Natural killer cell (primary cell): ENCODE results near the gene FGGY. TPM values are rescaled to one million over a fixed set of nuclear protein-coding genes. Genes with fewer than 3 reads are reported as not detected.

Experiments used
- ATAC-seq, 3 donors: fragments of 150-1000 bp in 2 of 3; fragments of 200-7000 bp in 1 of 3; cut with Tn5 transposase; 1 replicate in 1 of 3; 2 replicates in 2 of 3; pipeline ENCODE4 v1.10.0; 2021; ENCODE audit warnings: mild to moderate bottlenecking in 2 of 3, moderate library complexity in 2 of 3
- DNase-seq, 2 donors: peaks; one replicate each; pipeline versions ENCODE4 v3.0.0 to v3.0.0-alpha.2; 2013 to 2021; ENCODE audit warnings: mixed read lengths in 1 of 2
- H3K27ac ChIP-seq: one replicate; pipeline ENCODE4 v1.5.1; 2013; ENCODE audit warnings: mild to moderate bottlenecking, low read length
- H3K27me3 ChIP-seq: one replicate; pipeline ENCODE4 v1.6.1; 2013; ENCODE audit warnings: low read length; ENCODE audit not compliant: control insufficient read depth, insufficient read depth
- H3K36me3 ChIP-seq: one replicate; pipeline ENCODE4 v1.6.1; 2013; ENCODE audit warnings: low read length; ENCODE audit not compliant: control insufficient read depth, insufficient read depth
- H3K4me1 ChIP-seq: one replicate; pipeline ENCODE4 v1.6.1; 2013; ENCODE audit warnings: low read length; ENCODE audit not compliant: control insufficient read depth, insufficient read depth
- H3K4me3 ChIP-seq: one replicate; pipeline ENCODE4 v1.5.1; 2013; ENCODE audit warnings: low read length
- H3K9me3 ChIP-seq: one replicate; pipeline ENCODE4 v1.6.1; 2013; ENCODE audit warnings: low read length; ENCODE audit not compliant: control insufficient read depth, insufficient read depth
- H3K27ac Mint-ChIP-seq, 2 donors: one replicate each; pipeline ENCODE4 v1.8.0; 2022; ENCODE audit warnings: mild to moderate bottlenecking in 2 of 2, mixed read lengths in 2 of 2, moderate library complexity in 1 of 2
- H3K27me3 Mint-ChIP-seq, 2 donors: one replicate each; pipeline ENCODE4 v1.8.0; 2022; ENCODE audit warnings: low read depth in 2 of 2, mixed read lengths in 2 of 2
- H3K36me3 Mint-ChIP-seq: one replicate; pipeline ENCODE4 v1.8.0; 2022; ENCODE audit warnings: mixed read lengths
- H3K4me1 Mint-ChIP-seq, 2 donors: one replicate each; pipeline ENCODE4 v1.8.0; 2022; ENCODE audit warnings: mixed read lengths in 2 of 2
- H3K4me3 Mint-ChIP-seq: one replicate; pipeline ENCODE4 v1.8.0; 2022; ENCODE audit warnings: mild to moderate bottlenecking, moderate library complexity, mixed read lengths
- H3K9me3 Mint-ChIP-seq, 2 donors: one replicate each; pipeline ENCODE4 v1.8.0; 2022; ENCODE audit warnings: mixed read lengths in 2 of 2
- WGBS: methylation state at CpG from one replicate; pipeline ENCODE4 v1.1.7; 2013; ENCODE audit warnings: missing lambda C conversion rate; ENCODE audit not compliant: insufficient coverage; 5-methylcytosine and 5-hydroxymethylcytosine counted together
- intact Hi-C: fragments of 100-400 bp; cut with micrococcal nuclease; formaldehyde crosslinking; loops from one replicate; pipeline ENCODE4 v1.14.2; 2022
- total RNA-seq, 4 donors: library from RNA; stranded (reverse); fragments of 120-200 nt in 1 of 4; gene quantifications; one replicate each; pipeline versions ENCODE4 v1.2.3 to v1.2.4, GENCODE V29; 2013 to 2022
- TF ChIP-seq, protein P1 (sequence below): fragments of 200-600 bp; IDR thresholded peaks from one replicate; pipeline ENCODE4 v1.8.0; 2022; ENCODE audit warnings: antibody characterized with exemption

FGGY gene
- total RNA-seq, 3 donors from 2014 or later (not counting 1 experiment from before 2014, with no cell fraction given), result 21.8 to 31.5 (median 21.8) TPM

DNA sequence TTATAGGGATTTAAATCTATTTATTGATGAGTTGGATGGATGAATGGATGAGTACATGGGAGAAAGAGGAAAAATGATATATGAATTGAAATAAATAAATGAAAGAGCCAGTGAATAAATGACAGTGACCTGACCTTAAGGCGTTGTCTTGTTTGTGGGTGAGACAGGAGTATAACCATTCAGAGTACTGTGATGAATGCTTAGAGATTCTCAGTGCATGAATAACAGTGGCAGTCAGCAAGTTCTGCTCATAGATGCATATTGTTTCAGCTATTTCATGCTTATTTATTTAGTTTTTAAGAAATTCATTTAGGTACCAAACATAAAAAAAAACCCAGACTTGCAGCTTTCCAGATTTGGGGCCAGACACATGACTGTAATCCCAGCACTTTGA is 116.4 kb downstream of the FGGY start:
- Mint-ChIP-seq H3K36me3 (no peaks in the 10 kb centered on the region), H3K27ac (no peak overlapping the region), H3K9me3 (no peaks in the 10 kb centered on the region), H3K4me1 (peaks cover 14 to 20% of the 10 kb centered on the region in 2 donors), H3K4me3 (no peak overlapping the region), H3K27me3 (no peaks in the 10 kb centered on the region)
- Histone ChIP-seq H3K27me3 (no peaks in the 10 kb centered on the region), H3K9me3 (no peaks in the 10 kb centered on the region), H3K27ac (no peak overlapping the region), H3K4me3 (no peak overlapping the region), H3K4me1 (no peaks in the 10 kb centered on the region), H3K36me3 (no peaks in the 10 kb centered on the region)
- TF ChIP-seq, protein P1, sequence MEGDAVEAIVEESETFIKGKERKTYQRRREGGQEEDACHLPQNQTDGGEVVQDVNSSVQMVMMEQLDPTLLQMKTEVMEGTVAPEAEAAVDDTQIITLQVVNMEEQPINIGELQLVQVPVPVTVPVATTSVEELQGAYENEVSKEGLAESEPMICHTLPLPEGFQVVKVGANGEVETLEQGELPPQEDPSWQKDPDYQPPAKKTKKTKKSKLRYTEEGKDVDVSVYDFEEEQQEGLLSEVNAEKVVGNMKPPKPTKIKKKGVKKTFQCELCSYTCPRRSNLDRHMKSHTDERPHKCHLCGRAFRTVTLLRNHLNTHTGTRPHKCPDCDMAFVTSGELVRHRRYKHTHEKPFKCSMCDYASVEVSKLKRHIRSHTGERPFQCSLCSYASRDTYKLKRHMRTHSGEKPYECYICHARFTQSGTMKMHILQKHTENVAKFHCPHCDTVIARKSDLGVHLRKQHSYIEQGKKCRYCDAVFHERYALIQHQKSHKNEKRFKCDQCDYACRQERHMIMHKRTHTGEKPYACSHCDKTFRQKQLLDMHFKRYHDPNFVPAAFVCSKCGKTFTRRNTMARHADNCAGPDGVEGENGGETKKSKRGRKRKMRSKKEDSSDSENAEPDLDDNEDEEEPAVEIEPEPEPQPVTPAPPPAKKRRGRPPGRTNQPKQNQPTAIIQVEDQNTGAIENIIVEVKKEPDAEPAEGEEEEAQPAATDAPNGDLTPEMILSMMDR, result no peak
- ATAC-seq (no peak), DNase-seq (no peak)
- intact Hi-C loops, result no loop called here
- WGBS, result 88% methylated on average over 1 of the region's 1 CpG

DNA sequence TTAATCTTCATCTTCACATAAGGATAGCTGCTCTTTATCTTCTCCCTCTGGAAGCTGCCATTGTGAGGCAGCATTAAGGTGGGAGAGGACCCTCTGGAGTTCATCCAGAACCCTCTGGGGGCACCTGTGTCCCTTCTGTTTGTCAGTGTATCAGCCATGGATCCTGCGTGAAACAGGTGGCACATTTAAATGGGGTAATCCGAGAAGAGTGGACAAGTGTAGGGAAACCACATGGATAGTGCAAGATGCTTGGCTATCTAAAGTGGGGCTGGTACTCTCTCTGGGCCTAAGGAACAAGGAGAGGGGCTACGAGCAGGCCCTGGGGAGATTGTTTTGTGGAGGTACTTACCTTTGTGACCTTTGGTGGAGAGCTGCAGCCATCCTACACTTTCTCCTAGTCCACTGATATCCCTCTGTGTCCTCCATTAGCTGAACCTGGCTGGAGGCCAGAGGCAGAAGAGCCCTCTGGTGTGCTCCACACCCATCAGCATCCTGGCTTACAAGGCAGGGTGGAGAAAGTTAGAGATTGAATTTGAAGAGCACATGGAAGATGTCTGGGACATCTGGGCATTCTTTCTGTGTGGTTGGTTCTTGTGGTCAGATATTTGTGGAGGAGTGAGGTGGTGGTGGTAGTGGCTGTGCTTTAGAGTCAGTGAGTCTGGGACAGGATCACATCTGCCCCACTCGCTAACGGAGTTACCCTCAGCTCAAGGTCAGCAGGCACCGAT is 117.7 kb downstream of the FGGY start:
- no peaks in the 10 kb centered on the region for H3K4me1 ChIP-seq
- intact Hi-C loops, result no loop called here
- no peaks in the 10 kb centered on the region for H3K9me3 ChIP-seq
- no peaks in the 10 kb centered on the region for H3K27me3 ChIP-seq
- H3K36me3 ChIP-seq, result no peaks in the 10 kb centered on the region
- TF ChIP-seq, protein P1, result no peak
- no peaks in the 10 kb centered on the region for H3K36me3 Mint-ChIP-seq
- no peaks in the 10 kb centered on the region for H3K9me3 Mint-ChIP-seq
- DNase-seq (no peak), ATAC-seq (no peak)
- no peak overlapping the region for H3K27ac Mint-ChIP-seq
- no peak overlapping the region for H3K4me3 ChIP-seq
- no peak overlapping the region for H3K4me3 Mint-ChIP-seq
- no peaks in the 10 kb centered on the region for H3K27me3 Mint-ChIP-seq
- H3K4me1 Mint-ChIP-seq, result peaks cover 24 to 31% of the 10 kb centered on the region in 2 donors
- 94% methylated on average over 5 of the region's 6 CpGs for WGBS
- no peak overlapping the region for H3K27ac ChIP-seq

DNA sequence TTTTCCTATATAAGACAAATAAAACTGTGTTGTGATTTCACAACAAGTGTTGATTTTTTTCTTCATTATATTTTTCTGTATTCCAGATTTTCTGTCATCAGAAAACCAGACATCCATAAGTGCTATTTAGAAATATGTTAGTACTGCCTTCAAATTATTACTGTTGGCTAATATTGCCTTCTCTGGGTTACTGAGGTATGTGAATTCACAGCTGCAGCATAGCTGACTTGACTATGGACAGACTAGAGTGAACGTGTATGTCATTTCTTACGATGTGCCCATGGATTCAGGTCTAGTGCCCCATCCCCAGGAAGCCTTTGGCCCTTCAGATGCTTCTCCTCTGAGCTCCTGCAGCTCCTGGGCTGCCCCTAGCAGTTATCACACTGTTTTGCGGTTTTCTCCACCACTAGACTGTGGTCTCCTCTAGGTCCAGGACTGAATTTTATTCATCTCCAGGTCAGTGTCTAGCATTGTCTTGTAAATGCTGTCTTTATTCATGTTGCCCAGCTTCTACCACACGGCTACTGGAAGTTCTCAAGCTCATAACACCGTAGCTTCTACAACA is 118.5 kb downstream of the FGGY start:
- TF ChIP-seq, protein P1, result no peak
- Mint-ChIP-seq H3K4me3 (no peak overlapping the region), H3K27me3 (no peaks in the 10 kb centered on the region), H3K36me3 (no peaks in the 10 kb centered on the region), H3K9me3 (no peaks in the 10 kb centered on the region), H3K27ac (no peak overlapping the region), H3K4me1 (peaks cover 25 to 31% of the 10 kb centered on the region in 2 donors)
- Histone ChIP-seq H3K27ac (no peak overlapping the region), H3K4me1 (no peaks in the 10 kb centered on the region), H3K9me3 (no peaks in the 10 kb centered on the region), H3K4me3 (no peak overlapping the region), H3K36me3 (no peaks in the 10 kb centered on the region), H3K27me3 (no peaks in the 10 kb centered on the region)
- no peak for DNase-seq
- 96% methylated on average over 5 of the region's 5 CpGs for WGBS
- ATAC-seq, result no peak
- intact Hi-C loops, result no loop called here

DNA sequence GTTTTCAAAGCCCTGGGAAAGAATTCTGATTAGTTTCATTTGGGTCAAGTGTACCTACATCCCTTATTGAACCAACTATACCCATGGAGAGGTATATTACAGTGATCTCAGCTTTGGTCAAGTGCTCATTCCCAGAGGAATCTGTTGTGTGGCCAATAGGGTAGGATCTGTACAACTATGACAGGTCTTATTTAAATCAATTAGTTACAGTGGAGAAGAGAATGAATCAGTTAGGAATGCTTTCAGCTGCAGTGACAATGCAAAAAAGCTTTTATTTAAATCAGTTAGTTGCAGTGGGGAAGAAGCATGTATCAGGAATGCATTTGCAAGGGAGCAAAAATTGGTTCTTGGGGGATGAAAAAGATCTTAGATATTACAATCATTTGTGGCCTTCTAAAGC is 119.0 kb downstream of the FGGY start:
- Histone ChIP-seq H3K4me3 (no peak overlapping the region), H3K4me1 (no peaks in the 10 kb centered on the region), H3K36me3 (no peaks in the 10 kb centered on the region), H3K9me3 (no peaks in the 10 kb centered on the region), H3K27ac (no peak overlapping the region), H3K27me3 (no peaks in the 10 kb centered on the region)
- Mint-ChIP-seq H3K36me3 (no peaks in the 10 kb centered on the region), H3K4me1 (peaks cover 25 to 31% of the 10 kb centered on the region in 2 donors), H3K27me3 (no peaks in the 10 kb centered on the region), H3K4me3 (no peak overlapping the region), H3K9me3 (no peaks in the 10 kb centered on the region), H3K27ac (no peak overlapping the region)
- intact Hi-C loops, result no loop called here
- no peak for DNase-seq
- TF ChIP-seq, protein P1, result no peak
- ATAC-seq, result no peak
